Upper lobe of left lung (tissue), 6 donors: ENCODE results near the gene ZFYVE9. TPM values are rescaled to one million over a fixed set of nuclear protein-coding genes. Genes with fewer than 3 reads are reported as not detected.

Experiments
- ATAC-seq, 2 donors: fragments of 200-7000 bp; cut with Tn5 transposase; one replicate each; pipeline ENCODE4 v1.9.1; 2022; ENCODE audit warnings: mild to moderate bottlenecking in 2 of 2, moderate library complexity in 2 of 2; ENCODE audit not compliant: low FRiP score in 2 of 2
- DNase-seq, 2 donors: peaks; one replicate each; pipeline ENCODE4 v3.0.0-alpha.2; 2019 to 2020
- H3K27ac ChIP-seq, 4 donors: fragments of 200-600 bp; sonication (generic); one replicate each; pipeline ENCODE4 v1.5.1; 2016 to 2019
- H3K27me3 ChIP-seq, 4 donors: fragments of 200-600 bp; sonication (generic); one replicate each; pipeline ENCODE4 v1.5.1; 2017 to 2019
- H3K36me3 ChIP-seq, 4 donors: fragments of 200-600 bp; sonication (generic); one replicate each; pipeline ENCODE4 v1.5.1; 2016 to 2019
- H3K4me1 ChIP-seq, 4 donors: fragments of 200-600 bp; sonication (generic); one replicate each; pipeline ENCODE4 v1.5.1; 2018 to 2019
- H3K4me3 ChIP-seq, 4 donors: fragments of 200-600 bp; sonication (generic); one replicate each; pipeline ENCODE4 v1.5.1; 2017 to 2019; ENCODE audit warnings: mild to moderate bottlenecking in 2 of 4, moderate library complexity in 1 of 4
- H3K9me3 ChIP-seq, 4 donors: fragments of 200-600 bp; sonication (generic); one replicate each; pipeline ENCODE4 v1.5.1; 2018 to 2019
- EP300 ChIP-seq, 4 donors: sonication (generic); formaldehyde crosslinking; IDR thresholded peaks; one replicate each; pipeline ENCODE4 v1.5.1; 2017; ENCODE audit warnings: antibody characterized with exemption in 4 of 4, control low read depth in 2 of 4
- POLR2A ChIP-seq, 4 donors: fragments of 450-650 bp; IDR thresholded peaks; one replicate each; pipeline ENCODE4 v1.5.1; 2016 to 2017; ENCODE audit warnings: antibody characterized with exemption in 4 of 4, mild to moderate bottlenecking in 2 of 4
- POLR2AphosphoS5 ChIP-seq, 2 donors: sonication (generic); formaldehyde crosslinking; IDR thresholded peaks; one replicate each; pipeline ENCODE4 v1.5.1; 2017; ENCODE audit warnings: antibody characterized with exemption in 2 of 2
- WGBS, 2 donors: methylation state at CpG; one replicate each; pipeline ENCODE4 v1.1.5; 2017 to 2018; 5-methylcytosine and 5-hydroxymethylcytosine counted together
- total RNA-seq, 6 donors: library from RNA; depleted of rRNA in 4 of 6; stranded (reverse); fragments of >200 nt in 4 of 6; gene quantifications; one replicate each; pipeline versions ENCODE4 v1.1.0 to v1.2.1, GENCODE V29; 2016 to 2021
- TF ChIP-seq, protein P1 (sequence below), 6 experiments: fragments of 450-650 bp in 4 of 6; fragments of 200-600 bp in 2 of 6; sonication (generic) in 2 of 6; IDR thresholded peaks; one replicate each; pipeline ENCODE4 v1.5.1; 2016 to 2019; ENCODE audit warnings: antibody characterized with exemption in 6 of 6
- donor health status: DM: no; HTN: no; CAD: no; lungs with moderate emphysema.
- donor health status: DM: no; HTN: yes; CAD: no; lungs with severe emphysema.

Gene ZFYVE9
- total RNA-seq, 6 donors from 2014 or later = 13.4 to 40.3 (median 19.6) TPM

DNA sequence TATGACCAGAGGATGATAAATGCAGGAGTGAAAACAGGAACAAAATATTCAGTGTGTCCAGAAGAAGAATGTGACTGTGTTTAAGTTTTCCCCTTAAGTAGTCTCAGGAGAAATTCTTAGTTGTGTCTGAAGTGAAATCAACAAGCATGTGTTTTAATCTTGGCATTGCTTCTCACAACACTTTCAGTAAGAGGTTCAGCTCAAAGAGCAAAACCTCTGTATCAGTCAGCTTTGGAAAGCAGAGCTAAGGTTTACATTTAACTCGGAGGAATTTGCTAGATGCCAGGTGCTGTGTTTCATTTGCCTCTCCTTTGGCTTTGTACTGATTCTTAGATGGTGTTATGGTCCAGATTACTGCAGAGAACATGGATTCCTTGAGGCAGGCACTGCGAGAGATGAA lies 195.6 kb downstream of the ZFYVE9 start:
- H3K36me3 ChIP-seq = peaks cover 0 to 38% (median 7%) of the 10 kb centered on the region in 4 donors
- no peaks in the 10 kb centered on the region for H3K4me1 ChIP-seq
- no peak for DNase-seq
- TF ChIP-seq, protein P1, sequence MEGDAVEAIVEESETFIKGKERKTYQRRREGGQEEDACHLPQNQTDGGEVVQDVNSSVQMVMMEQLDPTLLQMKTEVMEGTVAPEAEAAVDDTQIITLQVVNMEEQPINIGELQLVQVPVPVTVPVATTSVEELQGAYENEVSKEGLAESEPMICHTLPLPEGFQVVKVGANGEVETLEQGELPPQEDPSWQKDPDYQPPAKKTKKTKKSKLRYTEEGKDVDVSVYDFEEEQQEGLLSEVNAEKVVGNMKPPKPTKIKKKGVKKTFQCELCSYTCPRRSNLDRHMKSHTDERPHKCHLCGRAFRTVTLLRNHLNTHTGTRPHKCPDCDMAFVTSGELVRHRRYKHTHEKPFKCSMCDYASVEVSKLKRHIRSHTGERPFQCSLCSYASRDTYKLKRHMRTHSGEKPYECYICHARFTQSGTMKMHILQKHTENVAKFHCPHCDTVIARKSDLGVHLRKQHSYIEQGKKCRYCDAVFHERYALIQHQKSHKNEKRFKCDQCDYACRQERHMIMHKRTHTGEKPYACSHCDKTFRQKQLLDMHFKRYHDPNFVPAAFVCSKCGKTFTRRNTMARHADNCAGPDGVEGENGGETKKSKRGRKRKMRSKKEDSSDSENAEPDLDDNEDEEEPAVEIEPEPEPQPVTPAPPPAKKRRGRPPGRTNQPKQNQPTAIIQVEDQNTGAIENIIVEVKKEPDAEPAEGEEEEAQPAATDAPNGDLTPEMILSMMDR (IDR thresholded peaks at IDR 0.05) = no peak
- TF ChIP-seq POLR2A (IDR thresholded peaks at IDR 0.05) (no peak), POLR2AphosphoS5 (IDR thresholded peaks at IDR 0.05) (no peak), EP300 (IDR thresholded peaks at IDR 0.05) (no peak)
- WGBS, 2 donors = 72 to 86% methylated on average over 2 of the region's 2 CpGs
- H3K9me3 ChIP-seq = no peaks in the 10 kb centered on the region
- no peak overlapping the region for H3K27ac ChIP-seq
- no peak overlapping the region for H3K4me3 ChIP-seq
- ATAC-seq = no peak
- H3K27me3 ChIP-seq = no peaks in the 10 kb centered on the region

DNA sequence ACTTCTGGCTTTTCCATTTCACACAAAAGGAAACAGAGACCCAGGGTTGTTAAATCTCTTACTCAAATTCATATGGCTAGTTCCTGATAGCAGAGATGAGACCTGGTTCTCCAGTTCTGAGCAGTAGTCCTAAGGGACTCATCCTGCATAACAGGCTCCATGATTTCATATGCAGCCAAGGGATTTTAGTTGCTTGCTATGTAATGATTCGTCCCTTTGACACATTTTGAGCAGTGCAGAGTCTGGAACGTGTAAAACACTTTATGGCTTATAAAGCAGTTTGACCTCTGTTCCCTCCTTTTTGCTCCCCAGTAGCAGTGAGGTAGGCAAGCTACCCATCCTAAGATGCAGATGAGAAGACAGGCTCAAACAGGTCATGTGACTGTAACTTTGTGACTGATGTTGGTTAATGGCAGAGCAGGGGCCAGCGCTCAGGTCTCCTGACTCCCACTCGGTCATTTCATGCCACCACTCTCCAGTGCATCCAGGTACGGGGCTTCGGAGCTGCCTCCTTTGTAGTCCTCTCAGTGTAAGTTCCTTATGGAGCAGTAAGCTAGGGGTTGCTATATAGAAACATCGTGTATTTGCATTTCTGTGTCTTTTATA lies 199.9 kb downstream of the ZFYVE9 start:
- H3K27me3 ChIP-seq = no peaks in the 10 kb centered on the region
- no peak for TF ChIP-seq EP300 (IDR thresholded peaks at IDR 0.05)
- TF ChIP-seq, protein P1 (IDR thresholded peaks at IDR 0.05) = no peak
- no peak for TF ChIP-seq POLR2A (IDR thresholded peaks at IDR 0.05)
- no peak for TF ChIP-seq POLR2AphosphoS5 (IDR thresholded peaks at IDR 0.05)
- ATAC-seq (no peak), DNase-seq (no peak)
- peaks cover 0 to 40% (median 7%) of the 10 kb centered on the region in 4 donors for H3K36me3 ChIP-seq
- H3K9me3 ChIP-seq = no peaks in the 10 kb centered on the region
- 90 to 94% methylated on average over 6 of the region's 7 CpGs for WGBS, 2 donors
- H3K4me1 ChIP-seq = no peaks in the 10 kb centered on the region
- no peak overlapping the region for H3K4me3 ChIP-seq
- no peak overlapping the region for H3K27ac ChIP-seq

DNA sequence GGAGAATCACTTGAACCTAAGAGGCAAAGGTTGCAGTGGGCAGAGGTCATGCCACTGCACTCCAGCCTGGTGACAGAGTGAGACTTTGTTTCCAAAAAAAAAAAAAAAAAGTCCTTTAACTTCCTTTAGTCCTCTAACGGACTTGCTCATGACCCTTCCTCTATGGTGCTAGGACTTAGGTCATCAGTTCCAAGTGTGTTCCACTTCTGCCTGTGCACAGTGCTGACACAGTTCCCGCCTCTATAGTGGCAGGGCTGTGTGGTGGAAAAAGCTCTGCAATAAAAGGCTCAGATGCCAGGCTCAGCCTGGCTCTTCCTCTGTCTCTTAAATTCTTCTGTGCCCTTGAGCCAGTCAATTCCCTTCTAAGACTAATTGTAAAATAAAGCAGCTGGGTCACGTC lies 202.1 kb downstream of the ZFYVE9 start:
- TF ChIP-seq EP300 (IDR thresholded peaks at IDR 0.05) = no peak
- TF ChIP-seq, protein P1 (IDR thresholded peaks at IDR 0.05) = no peak
- H3K36me3 ChIP-seq = peaks cover 0 to 27% (median 3%) of the 10 kb centered on the region in 4 donors
- H3K27me3 ChIP-seq = no peaks in the 10 kb centered on the region
- 76 to 81% methylated on average over 3 of the region's 3 CpGs for WGBS, 2 donors
- H3K27ac ChIP-seq = no peak overlapping the region
- H3K4me1 ChIP-seq = no peaks in the 10 kb centered on the region
- no peak for DNase-seq
- H3K4me3 ChIP-seq = no peak overlapping the region
- ATAC-seq = peak in 1 of 2 donors; percentile 64
- H3K9me3 ChIP-seq = no peaks in the 10 kb centered on the region

DNA sequence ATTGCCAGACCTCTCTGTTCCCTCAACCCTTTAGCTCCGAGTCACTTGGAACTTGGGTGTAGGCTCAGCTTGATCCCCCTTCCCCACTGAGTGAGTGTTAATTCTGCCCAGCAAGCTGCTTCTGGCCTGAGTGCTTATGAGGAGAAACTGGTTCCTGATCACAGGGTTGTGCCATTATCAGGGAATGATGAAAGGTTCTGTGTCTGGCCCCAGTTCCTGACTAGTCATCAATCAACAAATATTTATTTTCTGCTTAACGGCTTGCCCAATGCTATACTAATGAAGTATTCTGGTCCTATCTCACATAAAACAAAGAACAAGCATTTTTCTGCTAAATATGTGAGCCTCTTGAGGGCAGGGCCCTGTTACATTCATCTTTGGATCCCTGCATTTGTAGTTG lies 203.4 kb downstream of the ZFYVE9 start:
- H3K27ac ChIP-seq = no peak overlapping the region
- peaks cover 0 to 23% (median 0%) of the 10 kb centered on the region in 4 donors for H3K36me3 ChIP-seq
- ATAC-seq (peak in 1 of 2 donors; percentile 10), DNase-seq (no peak)
- 67 to 72% methylated on average over 2 of the region's 2 CpGs for WGBS, 2 donors
- H3K27me3 ChIP-seq = no peaks in the 10 kb centered on the region
- H3K4me3 ChIP-seq = no peak overlapping the region
- no peaks in the 10 kb centered on the region for H3K9me3 ChIP-seq
- no peaks in the 10 kb centered on the region for H3K4me1 ChIP-seq
- TF ChIP-seq EP300 (IDR thresholded peaks at IDR 0.05) = no peak
- no peak for TF ChIP-seq POLR2AphosphoS5 (IDR thresholded peaks at IDR 0.05)

DNA sequence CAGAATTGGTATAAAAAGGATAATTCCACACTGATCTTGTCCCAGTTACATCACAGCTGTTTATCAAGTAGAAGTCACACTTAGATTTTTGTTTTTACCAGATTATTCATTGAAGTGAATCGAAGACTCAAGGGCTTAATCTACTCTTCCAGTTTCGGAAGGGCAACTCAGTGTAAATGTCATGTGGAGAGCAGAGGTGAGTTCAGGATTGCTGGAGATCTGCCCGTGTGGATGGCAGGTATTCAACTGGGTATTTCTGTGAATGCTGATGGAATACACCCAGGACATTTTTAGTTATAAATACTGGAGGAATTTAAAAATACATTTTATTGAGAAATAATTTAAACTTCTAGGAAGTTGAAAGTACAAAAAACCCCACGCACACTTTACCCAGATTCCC lies 204.8 kb downstream of the ZFYVE9 start:
- no peaks in the 10 kb centered on the region for H3K4me1 ChIP-seq

More for the DNA sequence above, 204.8 kb downstream of the ZFYVE9 start:
- ATAC-seq (no peak), DNase-seq (no peak)
- Histone ChIP-seq H3K27me3 (no peaks in the 10 kb centered on the region), H3K27ac (no peak overlapping the region), H3K36me3 (peaks cover 0 to 34% (median 3%) of the 10 kb centered on the region in 4 donors), H3K9me3 (no peaks in the 10 kb centered on the region), H3K4me3 (no peak overlapping the region)
- 88 to 90% methylated on average over 4 of the region's 4 CpGs for WGBS, 2 donors
- TF ChIP-seq POLR2AphosphoS5 (IDR thresholded peaks at IDR 0.05) (no peak), EP300 (IDR thresholded peaks at IDR 0.05) (no peak), POLR2A (IDR thresholded peaks at IDR 0.05) (no peak)
- TF ChIP-seq, protein P1 (IDR thresholded peaks at IDR 0.05) = no peak
